ENCODE measurements around the gene ERC2. TPM values are rescaled to one million over a fixed set of nuclear protein-coding genes. Genes with fewer than 3 reads are reported as not detected.

Gene ERC2
- total RNA-seq, 1 donor from 2014 or later = under 0.01 TPM

GRCh38 chr3:55716044-55716443 lies 752.2 kb downstream of the ERC2 start:
- no peaks in the 10 kb centered on the region for H3K27me3 ChIP-seq (ENCODE audit: control insufficient read depth, insufficient read depth, low read length)
- H3K4me3 ChIP-seq (ENCODE audit: low read depth, low read length) = no peak overlapping the region
- no peak for TF ChIP-seq CTCF (IDR thresholded peaks at IDR 0.05; ENCODE audit: insufficient read depth, low read length, severe bottlenecking)
- FAIRE-seq = no peak
- no peaks in the 10 kb centered on the region for H3K36me3 ChIP-seq (ENCODE audit: control insufficient read depth, insufficient read depth, low read length)
- DNase-seq (ENCODE audit: low read depth) = no peak

- H3K4me3 ChIP-seq (ENCODE audit: low read depth, low read length) = no peak overlapping the region
- no peaks in the 10 kb centered on the region for H3K27me3 ChIP-seq (ENCODE audit: control insufficient read depth, insufficient read depth, low read length)
- no peaks in the 10 kb centered on the region for H3K36me3 ChIP-seq (ENCODE audit: control insufficient read depth, insufficient read depth, low read length)
- no peak for FAIRE-seq
- no peak for TF ChIP-seq CTCF (IDR thresholded peaks at IDR 0.05; ENCODE audit: insufficient read depth, low read length, severe bottlenecking)
- DNase-seq (ENCODE audit: low read depth) = no peak
These were observed 754.2 kb downstream of the ERC2 start for GRCh38 chr3:55714057-55714456.

GRCh38 chr3:55711646-55712045 lies 756.6 kb downstream of the ERC2 start:
- H3K36me3 ChIP-seq (ENCODE audit: control insufficient read depth, insufficient read depth, low read length) = no peaks in the 10 kb centered on the region
- FAIRE-seq (no peak), DNase-seq (ENCODE audit: low read depth) (no peak)

GRCh38 chr3:55709411-55710012 lies 758.8 kb downstream of the ERC2 start:
- Histone ChIP-seq H3K27me3 (ENCODE audit: control insufficient read depth, insufficient read depth, low read length) (no peaks in the 10 kb centered on the region), H3K36me3 (ENCODE audit: control insufficient read depth, insufficient read depth, low read length) (no peaks in the 10 kb centered on the region), H3K4me3 (ENCODE audit: low read depth, low read length) (no peak overlapping the region)
- DNase-seq (ENCODE audit: low read depth) (no peak), FAIRE-seq (no peak)
- no peak for TF ChIP-seq CTCF (IDR thresholded peaks at IDR 0.05; ENCODE audit: insufficient read depth, low read length, severe bottlenecking)

More at GRCh38 chr3:55711646-55712045, 756.6 kb downstream of the ERC2 start:
- H3K4me3 ChIP-seq (ENCODE audit: low read depth, low read length) = no peak overlapping the region
- H3K27me3 ChIP-seq (ENCODE audit: control insufficient read depth, insufficient read depth, low read length) = no peaks in the 10 kb centered on the region
- no peak for TF ChIP-seq CTCF (IDR thresholded peaks at IDR 0.05; ENCODE audit: insufficient read depth, low read length, severe bottlenecking)

- Histone ChIP-seq H3K27me3 (ENCODE audit: control insufficient read depth, insufficient read depth, low read length) (no peaks in the 10 kb centered on the region), H3K4me3 (ENCODE audit: low read depth, low read length) (no peak overlapping the region), H3K36me3 (ENCODE audit: control insufficient read depth, insufficient read depth, low read length) (no peaks in the 10 kb centered on the region)
- DNase-seq (ENCODE audit: low read depth) = no peak
- no peak for FAIRE-seq
- no peak for TF ChIP-seq CTCF (IDR thresholded peaks at IDR 0.05; ENCODE audit: insufficient read depth, low read length, severe bottlenecking)
These were observed 759.3 kb downstream of the ERC2 start for GRCh38 chr3:55708921-55709320.

- DNase-seq (ENCODE audit: low read depth) = no peak
- no peak overlapping the region for H3K4me3 ChIP-seq (ENCODE audit: low read depth, low read length)
- no peak for FAIRE-seq
- no peak for TF ChIP-seq CTCF (IDR thresholded peaks at IDR 0.05; ENCODE audit: insufficient read depth, low read length, severe bottlenecking)
- no peaks in the 10 kb centered on the region for H3K27me3 ChIP-seq (ENCODE audit: control insufficient read depth, insufficient read depth, low read length)
- H3K36me3 ChIP-seq (ENCODE audit: control insufficient read depth, insufficient read depth, low read length) = no peaks in the 10 kb centered on the region
These were observed 760.0 kb downstream of the ERC2 start for GRCh38 chr3:55708242-55708641.
